Adrenal gland (tissue), 12 donors: ENCODE data around the gene UROC1. TPM values are rescaled to one million over a fixed set of nuclear protein-coding genes. Genes with fewer than 3 reads are reported as not detected.

Source experiments
- DNase-seq, 7 donors: peaks; one replicate each; pipeline ENCODE4 v3.0.0-alpha.2; 2019 to 2020
- H3K27ac ChIP-seq, 5 donors: fragments of 200-600 bp; sonication (generic) in 4 of 5; 1 replicate in 3 of 5; 2 replicates in 2 of 5; pipeline versions ENCODE4 v1.5.1 to v1.8.0; 2016 to 2020; ENCODE audit warnings: mild to moderate bottlenecking in 1 of 5
- H3K27me3 ChIP-seq: fragments of 200-600 bp; 2 replicates; pipeline ENCODE4 v1.8.0; 2021
- H3K36me3 ChIP-seq, 2 donors: fragments of 200-600 bp; replicated peaks in 1 of 2; 1 replicate in 1 of 2; 2 replicates in 1 of 2; pipeline versions ENCODE4 v1.5.1 to v1.8.0; 2018 to 2022
- H3K4me1 ChIP-seq, 2 donors: fragments of 200-600 bp; replicated peaks in 1 of 2; 1 replicate in 1 of 2; 2 replicates in 1 of 2; pipeline versions ENCODE4 v1.5.1 to v1.8.0; 2018 to 2021
- H3K4me3 ChIP-seq, 4 donors: fragments of 200-600 bp; sonication (generic) in 3 of 4; one replicate each; pipeline ENCODE4 v1.5.1; 2016 to 2018
- H3K9me3 ChIP-seq, 3 donors: fragments of 200-600 bp; sonication (generic) in 1 of 3; replicated peaks in 1 of 3; 1 replicate in 2 of 3; 2 replicates in 1 of 3; pipeline versions ENCODE4 v1.5.1 to v1.8.0; 2016 to 2021
- CTCF ChIP-seq, 6 experiments: fragments of 450-650 bp in 4 of 6; fragments of 200-600 bp in 2 of 6; sonication (generic) in 1 of 6; IDR thresholded peaks; 1 replicate in 5 of 6; 2 replicates in 1 of 6; pipeline versions ENCODE4 v1.5.1 to v1.8.0; 2016 to 2021; ENCODE audit warnings: antibody characterized with exemption in 6 of 6, mild to moderate bottlenecking in 2 of 6, moderate library complexity in 1 of 6
- POLR2A ChIP-seq, 2 donors: fragments of 450-650 bp; IDR thresholded peaks; one replicate each; pipeline ENCODE4 v1.6.1; 2017; ENCODE audit warnings: antibody characterized with exemption in 2 of 2, mild to moderate bottlenecking in 2 of 2, moderate library complexity in 1 of 2
- WGBS, 4 donors: extraction: QIAGEN DNeasy Blood & Tissue Kit in 2 of 4; methylation state at CpG; one replicate each; pipeline versions ENCODE4 v1.1.5 to v1.1.7; 2013 to 2017; 5-methylcytosine and 5-hydroxymethylcytosine counted together
- intact Hi-C, 2 donors: fragments of 100-400 bp; cut with DNase I; formaldehyde crosslinking; loops; one replicate each; pipeline versions ENCODE4 v1.14.1 to v1.15.0; 2022 to 2023
- polyA plus RNA-seq, 3 donors: library from polyadenylated mRNA; stranded (reverse); fragments of 200-250 nt in 2 of 3; fragments of 350-450 nt in 1 of 3; fragmentation: Illumina TruSeq in 1 of 3; extraction: RNeasy Lipid Tissue Mini Kit (QIAGEN cat#74804) in 1 of 3; gene quantifications; one replicate each; pipeline ENCODE4 v1.2.3, GENCODE V29; 2013 to 2014
- total RNA-seq, 9 donors: library from RNA; depleted of rRNA in 4 of 9; stranded (reverse); fragments of >200 nt in 4 of 9; fragments of 120-200 nt in 1 of 9; fragmentation: NEBNext Ultra II Directional in 1 of 9; extraction: Animal tissue kit (Norgen Biotek cat#: 25700) in 1 of 9; gene quantifications; one replicate each; pipeline versions ENCODE4 v1.1.0 to v1.2.4, GENCODE V29; 2013 to 2023
- donor health status: healthy with polysubstance abuse.
- donor health status: Bipolar disorder and iron deficiency.
- donor health status: DM: yes; HTN: yes; CAD: no.
- donor health status: DM: no; HTN: no; CAD: no.
- donor health status: DM: no; HTN: no; CAD: no.
- donor health status: DM: yes; HTN: yes; CAD: no.

Gene UROC1
- total and polyA plus RNA-seq, 12 donors: under 0.01 to 0.22 (median 0.04) TPM; not detected in 8

DNA sequence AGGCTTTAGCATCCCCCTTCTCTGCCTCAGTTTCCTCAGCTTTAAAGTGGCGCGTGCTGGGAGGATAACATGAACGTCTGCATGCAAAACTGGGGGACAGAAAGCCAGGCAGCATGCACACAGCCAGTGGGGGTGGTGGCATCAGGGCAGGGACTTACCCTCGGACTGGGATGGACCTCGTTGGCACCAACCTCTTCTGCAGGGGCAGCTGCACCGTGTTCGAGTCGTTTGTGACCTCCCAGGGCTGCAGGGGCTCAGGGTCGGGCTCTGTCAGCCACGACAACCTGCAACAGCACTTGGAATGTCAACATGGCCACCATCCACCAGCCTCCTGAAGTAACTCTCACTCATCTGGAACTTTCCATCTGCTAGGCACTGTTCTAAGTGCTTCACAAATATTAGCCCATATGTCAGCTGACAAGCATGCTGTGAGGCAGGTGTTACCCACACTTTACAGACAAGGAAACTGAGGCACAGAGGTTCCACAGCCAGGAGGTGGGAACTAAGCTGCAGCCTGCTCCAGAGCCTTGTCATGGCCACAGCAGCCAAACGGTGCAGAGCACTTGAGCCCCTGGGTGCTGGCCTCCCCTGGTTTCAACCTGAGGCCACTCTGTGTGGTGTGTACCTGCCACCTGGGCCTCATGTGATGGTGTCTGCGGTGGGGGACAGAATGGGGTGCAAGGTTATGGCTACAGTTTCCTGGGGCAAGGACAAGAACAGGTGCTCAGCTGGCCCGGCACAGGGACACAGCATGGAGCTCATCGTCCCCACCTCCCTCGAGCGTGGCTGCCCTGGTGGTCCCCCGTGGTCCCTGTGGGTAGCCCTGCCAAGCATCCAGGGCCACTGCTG lies 34.5 kb upstream of the UROC1 start:
- TF ChIP-seq POLR2A (IDR thresholded peaks at IDR 0.05) (no peak), CTCF (IDR thresholded peaks at IDR 0.05) (no peak)
- Histone ChIP-seq H3K4me1 (no peaks in the 10 kb centered on the region), H3K27ac (no peak overlapping the region), H3K4me3 (no peak overlapping the region), H3K27me3 (no peaks in the 10 kb centered on the region), H3K9me3 (no peaks in the 10 kb centered on the region), H3K36me3 (no peaks in the 10 kb centered on the region)
- intact Hi-C loops: no loop called here
- DNase-seq: peak in 3 of 7 donors; percentile 9 to 27 (median 10)
- WGBS, 4 donors: 68 to 76% (median 73%) methylated on average over 6 to 17 of the region's 17 CpGs

DNA sequence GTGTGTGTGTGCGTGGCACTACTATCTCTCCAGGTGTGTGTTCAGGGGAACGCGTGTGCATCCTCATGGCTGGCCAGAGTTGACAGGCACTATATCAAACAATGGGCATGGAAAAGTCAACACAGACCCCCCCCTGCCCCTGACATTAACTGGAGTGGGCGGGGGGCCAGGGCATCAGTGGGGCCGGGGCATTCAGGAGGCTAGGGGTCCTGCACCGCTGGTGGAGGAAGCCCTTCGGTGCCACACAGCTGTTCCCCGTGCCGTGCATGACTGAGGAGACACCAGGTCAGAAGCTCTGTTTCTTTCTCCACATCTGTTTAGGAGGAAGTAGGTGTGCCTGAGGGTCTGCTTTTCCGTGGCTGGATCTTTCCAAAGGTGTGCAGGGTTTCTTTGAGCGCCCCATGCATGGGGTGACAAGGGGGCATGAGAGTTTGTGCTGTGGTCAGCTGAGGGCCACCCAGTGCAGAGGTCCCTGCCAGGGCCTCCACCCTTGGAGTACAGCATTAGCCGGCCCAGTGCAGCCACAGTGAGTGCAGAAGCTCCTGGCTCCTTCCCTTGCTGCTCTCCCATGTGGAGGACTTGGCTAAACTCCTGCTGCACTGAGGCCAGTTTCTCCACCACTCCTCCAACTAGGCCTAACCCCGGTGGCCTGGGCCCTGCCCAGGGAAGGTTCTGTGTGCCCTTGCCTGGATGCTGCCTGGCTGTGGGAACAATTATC lies 33.7 kb upstream of the UROC1 start:
- Histone ChIP-seq H3K4me3 (no peak overlapping the region), H3K4me1 (no peaks in the 10 kb centered on the region), H3K9me3 (no peaks in the 10 kb centered on the region), H3K36me3 (no peaks in the 10 kb centered on the region), H3K27ac (no peak overlapping the region), H3K27me3 (no peaks in the 10 kb centered on the region)
- peak in 3 of 7 donors; percentile 7 to 20 (median 8) for DNase-seq
- no peak for TF ChIP-seq POLR2A (IDR thresholded peaks at IDR 0.05)
- no peak for TF ChIP-seq CTCF (IDR thresholded peaks at IDR 0.05)
- WGBS, 4 donors: 66 to 84% (median 77%) methylated on average over 5 to 13 of the region's 13 CpGs
- intact Hi-C loops: no loop called here

DNA sequence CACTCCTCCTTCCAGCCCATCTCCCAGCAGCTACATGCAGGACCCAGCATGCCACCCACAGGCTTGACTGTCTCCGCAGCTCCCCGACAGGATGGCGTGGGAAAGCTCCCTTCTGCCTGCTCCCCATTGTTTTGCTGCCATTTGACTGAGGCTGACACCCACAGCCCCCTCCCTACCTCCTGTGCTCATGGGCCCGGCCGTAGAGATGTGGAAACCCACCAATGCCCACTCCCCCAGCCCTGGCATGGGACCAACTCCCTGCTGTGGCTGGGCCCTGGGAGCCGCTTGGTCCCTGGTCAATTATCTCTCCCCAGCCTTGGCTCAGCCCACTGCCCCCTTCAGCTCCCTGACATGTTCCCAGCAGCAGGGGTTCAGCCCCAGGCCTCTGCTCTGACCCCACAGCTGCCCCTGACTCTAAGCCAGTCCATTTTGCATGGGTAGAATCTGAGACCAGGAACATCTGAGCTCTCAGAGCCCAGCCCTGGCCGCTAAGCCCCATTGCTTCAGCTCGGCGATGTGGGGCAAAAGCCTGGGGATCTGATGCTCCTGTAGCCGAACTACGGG lies 33.0 kb upstream of the UROC1 start:
- no peak overlapping the region for H3K27ac ChIP-seq
- H3K4me1 ChIP-seq: no peaks in the 10 kb centered on the region
- intact Hi-C loops: no loop called here
- TF ChIP-seq POLR2A (IDR thresholded peaks at IDR 0.05) (no peak), CTCF (IDR thresholded peaks at IDR 0.05) (no peak)
- no peak overlapping the region for H3K4me3 ChIP-seq
- WGBS, 4 donors: 86 to 90% (median 88%) methylated on average over 6 to 11 of the region's 11 CpGs
- peak in 3 of 7 donors; percentile 4 to 18 (median 16) for DNase-seq
- H3K36me3 ChIP-seq: no peaks in the 10 kb centered on the region
- H3K9me3 ChIP-seq: no peaks in the 10 kb centered on the region
- no peaks in the 10 kb centered on the region for H3K27me3 ChIP-seq

- no peaks in the 10 kb centered on the region for H3K4me1 ChIP-seq
- peak in 3 of 7 donors; percentile 6 to 34 (median 7) for DNase-seq
- TF ChIP-seq POLR2A (IDR thresholded peaks at IDR 0.05): no peak
- TF ChIP-seq CTCF (IDR thresholded peaks at IDR 0.05): no peak
- no peaks in the 10 kb centered on the region for H3K9me3 ChIP-seq
- no peaks in the 10 kb centered on the region for H3K27me3 ChIP-seq
- H3K36me3 ChIP-seq: no peaks in the 10 kb centered on the region
- WGBS, 4 donors: 74 to 81% (median 78%) methylated on average over 7 to 12 of the region's 12 CpGs
- intact Hi-C loops: no loop called here
- no peak overlapping the region for H3K4me3 ChIP-seq
- no peak overlapping the region for H3K27ac ChIP-seq
Measured at GRCh38 chr3:126549861-126550487, 32.4 kb upstream of the UROC1 start.
